ENCODE results near the gene UBLCP1.
"Not testable (repeated sequence)": the region's sequence is repeated elsewhere in the genome, so short reads cannot be mapped to it uniquely, and the experiment has no call there.

GRCh38 chr5:159266764-159267163, 3.7 kb downstream of the UBLCP1 start:
- not testable (repeated sequence) for TF ChIP-seq EZH2phosphoT487 (IDR thresholded peaks at IDR 0.05; ENCODE audit: borderline replicate concordance, low read depth, low read length); CTCF (conservative IDR thresholded peaks at IDR 0.05; ENCODE audit: low read length)
